K562 (cell line): ENCODE results near the gene ANKFN1. TPM values are rescaled to one million over a fixed set of nuclear protein-coding genes. Genes with fewer than 3 reads are reported as not detected.

Experiments
- ATAC-seq: fragments of 200-7000 bp; cut with Tn5 transposase; 3 replicates; pipeline ENCODE4 v1.9.1; 2020; ENCODE audit warnings: moderate library complexity
- BruUV-seq: library from RNA; stranded (reverse); fragments of 400-500 nt; replicated peaks from 2 replicates; lab custom pipeline; 2021; lab: Mats Ljungman, UMichigan
- CTCF ChIA-PET: fragments of 300-600 bp; formaldehyde crosslinking; extraction: SDS; loops from one replicate; lab custom pipeline; 2021; ENCODE audit warnings: low intra/inter-chr PET ratio; lab: Yijun Ruan, JAX
- POLR2A ChIA-PET: fragments of 300-600, 350-650 bp; sonication (Branson Sonifier 250); formaldehyde crosslinking; extraction: SDS; loops from one replicate; lab custom pipeline; 2021; ENCODE audit warnings: antibody characterized with exemption, inconsistent platforms; lab: Yijun Ruan, JAX
- DNase-seq, 4 experiments: peaks; one replicate each; pipeline versions ENCODE4 v3.0.0 to v3.0.0-alpha.2; 2011 to 2018; ENCODE audit warnings: low spot score in 3 of 4, mixed read lengths in 3 of 4; ENCODE audit errors: extremely low read depth in 1 of 4
- FAIRE-seq: peaks from 2 replicates; lab custom pipeline; 2011; peaks lifted over from hg19 to GRCh38; lab: Jason Lieb, UNC
- H2AFZ ChIP-seq: 2 replicates; pipeline ENCODE4 v1.6.0; 2011; ENCODE audit warnings: low read depth, low read length, control low read depth, inconsistent platforms
- H3K27ac ChIP-seq: fragments of 200-600 bp; 3 replicates; pipeline ENCODE4 v1.8.0; 2011; ENCODE audit warnings: low read depth, mild to moderate bottlenecking, control low read depth, inconsistent platforms, low read length, moderate library complexity, mixed read lengths; ENCODE audit errors: extremely low read depth
- H3K27me3 ChIP-seq, 2 experiments: fragments of 300-600 bp in 1 of 2; 2 replicates in 1 of 2; 3 replicates in 1 of 2; pipeline versions ENCODE4 v1.6.0 to v1.8.0; 2011; ENCODE audit warnings: inconsistent platforms in 2 of 2, low read length in 2 of 2, mild to moderate bottlenecking in 1 of 2, mixed read lengths in 1 of 2, moderate library complexity in 1 of 2; ENCODE audit not compliant: control insufficient read depth in 2 of 2, insufficient read depth in 2 of 2
- H3K36me3 ChIP-seq: fragments of 300-600 bp; 3 replicates; pipeline ENCODE4 v1.8.0; 2011; ENCODE audit warnings: mild to moderate bottlenecking, low read length, inconsistent platforms; ENCODE audit not compliant: control insufficient read depth, insufficient read depth
- H3K4me1 ChIP-seq, 2 experiments: fragments of 200-600 bp in 1 of 2; replicated peaks in 1 of 2; 2 replicates in 1 of 2; 3 replicates in 1 of 2; pipeline versions ENCODE4 v1.5.1 to v1.8.0; 2011; ENCODE audit warnings: inconsistent platforms in 2 of 2, low read length in 2 of 2, mild to moderate bottlenecking in 1 of 2, mixed read lengths in 1 of 2, moderate library complexity in 1 of 2; ENCODE audit not compliant: control insufficient read depth in 2 of 2, insufficient read depth in 2 of 2
- H3K4me2 ChIP-seq: 2 replicates; pipeline ENCODE4 v1.6.1; 2011; ENCODE audit warnings: low read length, control low read depth, inconsistent platforms, mixed read lengths; ENCODE audit not compliant: insufficient read depth
- H3K4me3 ChIP-seq: fragments of 200-600 bp; sonication (generic), shearing (Covaris generic); 2 replicates; pipeline ENCODE4 v1.5.1; 2016; ENCODE audit warnings: control low read depth, inconsistent platforms
- H3K79me2 ChIP-seq: fragments of 200-600 bp; 3 replicates; pipeline ENCODE4 v1.8.0; 2011; ENCODE audit warnings: low read length, inconsistent platforms; ENCODE audit not compliant: control insufficient read depth, insufficient read depth
- H3K9ac ChIP-seq, 2 experiments: 2 replicates each; pipeline versions ENCODE4 v1.6.0 to v1.6.1; 2011; ENCODE audit warnings: low read depth in 2 of 2, low read length in 2 of 2, control low read depth in 1 of 2, inconsistent platforms in 1 of 2, mild to moderate bottlenecking in 1 of 2, mixed read lengths in 1 of 2; ENCODE audit not compliant: insufficient read depth in 1 of 2
- H3K9me1 ChIP-seq: one replicate; pipeline ENCODE4 v1.6.0; 2011; ENCODE audit warnings: inconsistent platforms, mild to moderate bottlenecking, low read length, moderate library complexity; ENCODE audit not compliant: control insufficient read depth, insufficient read depth
- H3K9me3 ChIP-seq: replicated peaks from 2 replicates; pipeline ENCODE4 v1.5.1; 2011; ENCODE audit warnings: low read depth, low read length, inconsistent platforms; ENCODE audit not compliant: control insufficient read depth, insufficient read depth
- H4K20me1 ChIP-seq: replicated peaks from 2 replicates; pipeline ENCODE4 v1.6.1; 2011; ENCODE audit warnings: low read length, inconsistent platforms, mixed read lengths; ENCODE audit not compliant: control insufficient read depth, insufficient read depth
- BDP1 ChIP-seq: IDR thresholded peaks from 3 replicates; pipeline ENCODE4 v1.6.1; 2011; ENCODE audit not compliant: insufficient read length, insufficient read depth
- CBFA2T3 ChIP-seq: fragments of 450-650 bp; IDR thresholded peaks from 2 replicates; pipeline ENCODE4 v1.6.1; 2017
- DNMT1 ChIP-seq: fragments of 450-650 bp; IDR thresholded peaks from 2 replicates; pipeline ENCODE4 v1.6.1; 2016; ENCODE audit warnings: antibody characterized with exemption, mild to moderate bottlenecking
- ETS1 ChIP-seq: conservative IDR thresholded peaks from 2 replicates; pipeline ENCODE4 v1.6.1; 2011; ENCODE audit warnings: low read depth, mild to moderate bottlenecking, low read length; ENCODE audit not compliant: control insufficient read depth
- FOXM1 ChIP-seq, 2 experiments: fragments of 450-650 bp in 1 of 2; sonication (generic) in 1 of 2; formaldehyde crosslinking in 1 of 2; IDR thresholded peaks; 2 replicates each; pipeline versions ENCODE4 v1.6.1 to v1.9.0; 2017 to 2022; ENCODE audit warnings: low read depth in 2 of 2, mild to moderate bottlenecking in 2 of 2, missing genetic modification reagents in 1 of 2, moderate library complexity in 1 of 2
- HIVEP1 ChIP-seq: fragments of 250-450 bp; sonication (Bioruptor Pico); IDR thresholded peaks from 2 replicates; pipeline ENCODE4 v1.4.0; 2020; ENCODE audit warnings: mild to moderate bottlenecking
- HOMEZ ChIP-seq: fragments of 250-450 bp; sonication (Bioruptor Pico); IDR thresholded peaks from 2 replicates; pipeline ENCODE4 v1.4.0; 2020; ENCODE audit warnings: mild to moderate bottlenecking, moderate library complexity
- IRF2 ChIP-seq: sonication (generic); formaldehyde crosslinking; IDR thresholded peaks from 2 replicates; pipeline ENCODE4 v1.8.1; 2022; ENCODE audit warnings: mild to moderate bottlenecking, missing genetic modification reagents
- KAT8 ChIP-seq: fragments of 450-650 bp; IDR thresholded peaks from 2 replicates; pipeline ENCODE4 v1.6.1; 2016; ENCODE audit warnings: low read depth, mild to moderate bottlenecking
- SAP30 ChIP-seq: fragments of 200-600 bp; sonication (generic); IDR thresholded peaks from 2 replicates; pipeline ENCODE4 v1.6.1; 2012; ENCODE audit warnings: borderline replicate concordance, low read depth, mild to moderate bottlenecking, moderate library complexity, low read length, control low read depth, inconsistent platforms; ENCODE audit not compliant: insufficient read depth, poor library complexity, severe bottlenecking
- ZBTB1 ChIP-seq: sonication (generic); formaldehyde crosslinking; IDR thresholded peaks from 2 replicates; pipeline ENCODE4 v1.8.1; 2023; ENCODE audit warnings: missing genetic modification reagents, low read depth, mild to moderate bottlenecking, borderline replicate concordance
- ZNF175 ChIP-seq: fragments of 200-800 bp; sonication (Bioruptor generic); IDR thresholded peaks from 2 replicates; pipeline ENCODE4 v1.6.1; 2016; ENCODE audit warnings: low read depth, mild to moderate bottlenecking, missing genetic modification characterization, missing compliant biosample characterization
- ZNF717 ChIP-seq: fragments of 250-450 bp; sonication (Bioruptor Pico); IDR thresholded peaks from 2 replicates; pipeline ENCODE4 v1.5.0; 2021
- ZNF764 ChIP-seq: fragments of 250-450 bp; sonication (Bioruptor Pico); IDR thresholded peaks from 2 replicates; pipeline ENCODE4 v1.4.0; 2020; ENCODE audit warnings: low read depth, mild to moderate bottlenecking, moderate library complexity
- WGBS: fragments of 100-300 bp; shearing (Covaris generic); methylation state at CpG from one replicate; pipeline ENCODE4 v1.1.6; 2016; ENCODE audit warnings: low coverage, mixed read lengths; ENCODE audit not compliant: insufficient coverage; ENCODE audit errors: missing lambda C conversion rate; 5-methylcytosine and 5-hydroxymethylcytosine counted together
- in situ Hi-C: fragments of 300-500 bp; cut with MboI; formaldehyde crosslinking; loops from 4 replicates; pipeline ENCODE4 v1.15.0; 2018; ENCODE audit warnings: inconsistent platforms, mixed read lengths
- intact Hi-C: fragments of 100-400 bp; cut with micrococcal nuclease; formaldehyde crosslinking; loops from 2 replicates; pipeline ENCODE4 v1.14.2; 2022
- polyA plus RNA-seq, 8 experiments: library from polyadenylated mRNA; depleted of rRNA in 4 of 8; stranded (reverse) in 5 of 8; unstranded in 3 of 8; fragments of >200 nt; fragmentation: Nextera tagmentation in 2 of 8; fragmentation: Illumina TruSeq in 1 of 8; extraction: Ambion mirVana in 2 of 8; extraction: Trizol in 1 of 8; gene quantifications; 2 replicates each; pipeline versions ENCODE4 v1.2.1 to v1.2.3, GENCODE V29; 2011 to 2014; ENCODE audit warnings: inconsistent platforms in 1 of 8, missing spikeins in 1 of 8
- total RNA-seq, 7 experiments: library from RNA; depleted of rRNA in 6 of 7; stranded (reverse); fragments of >200 nt in 6 of 7; fragmentation: Illumina TruSeq in 2 of 7; extraction: Trizol in 2 of 7; gene quantifications; 2 replicates each; pipeline versions ENCODE4 v1.2.1 to v1.2.3, GENCODE V29; 2011 to 2021; ENCODE audit warnings: low replicate concordance in 1 of 7

Gene ANKFN1
- total and polyA plus RNA-seq, 9 of the 15 experiments (the other 6 are each of a cell fraction or from before 2014, with no cell fraction given) = 0.04 to 0.39 (median 0.15) TPM; not detected in 1

GRCh38 chr17:56131431-56131830 lies 21.8 kb upstream of the ANKFN1 start:
- H3K4me1 ChIP-seq = no peaks in the 10 kb centered on the region
- POLR2A ChIA-PET = interaction anchor here (0.6 to 0.9 kb wide), 2 partner anchors 11 to 158 kb away, joined by 3 read pairs; no protein-coding TSS in a partner anchor
- no peak overlapping the region for H3K4me2 ChIP-seq
- no peak overlapping the region for H2AFZ ChIP-seq
- ATAC-seq = no peak
- no peaks in the 10 kb centered on the region for H4K20me1 ChIP-seq
- CTCF ChIA-PET = no interaction called here
- no peaks in the 10 kb centered on the region for H3K27me3 ChIP-seq
- DNase-seq = no peak
- TF ChIP-seq IRF2 (CRISPR knock-in tag) = no peak
- intact Hi-C loops (no loop called here), in situ Hi-C loops (no loop called here)
- H3K27ac ChIP-seq = no peak overlapping the region
- FAIRE-seq = no peak
- no peak overlapping the region for H3K9ac ChIP-seq
- no peak overlapping the region for H3K4me3 ChIP-seq
- no peaks in the 10 kb centered on the region for H3K9me1 ChIP-seq
- WGBS = 0% methylated on average over 3 of the region's 3 CpGs
- no peaks in the 10 kb centered on the region for H3K79me2 ChIP-seq
- H3K36me3 ChIP-seq = no peaks in the 10 kb centered on the region
- no peaks in the 10 kb centered on the region for H3K9me3 ChIP-seq
- no TSS peak for BruUV-seq

- TF ChIP-seq ZNF175 (CRISPR knock-in tag) (no peak), CBFA2T3 (no peak), FOXM1 (IDR thresholded peaks at IDR 0.05; ENCODE audit: low read depth) (no peak), FOXM1 (CRISPR knock-in tag; IDR thresholded peaks at IDR 0.05; ENCODE audit: low read depth) (no peak), SAP30 (no peak), ZNF764 (no peak), ZBTB1 (no peak), ETS1 (no peak), BDP1 (no peak), DNMT1 (no peak), ZNF717 (CRISPR knock-in tag) (no peak), HOMEZ (CRISPR knock-in tag) (no peak), KAT8 (no peak), HIVEP1 (no peak)
- FAIRE-seq (no peak), DNase-seq (no peak), ATAC-seq (no peak)
- in situ Hi-C loops (no loop called here), intact Hi-C loops (no loop called here)
- BruUV-seq = no TSS peak
- no peaks in the 10 kb centered on the region for H3K36me3 ChIP-seq
- no peaks in the 10 kb centered on the region for H3K79me2 ChIP-seq
- no peaks in the 10 kb centered on the region; a peak in 1 of 5 replicates for H3K27me3 ChIP-seq
- H3K9me3 ChIP-seq = no peaks in the 10 kb centered on the region
- H3K9me1 ChIP-seq = no peaks in the 10 kb centered on the region
- no peaks in the 10 kb centered on the region for H3K4me1 ChIP-seq
- ChIA-PET POLR2A (no interaction called here), CTCF (no interaction called here)
- H3K4me3 ChIP-seq = no peak overlapping the region
- no peak overlapping the region for H2AFZ ChIP-seq
- H3K9ac ChIP-seq = no peak overlapping the region
- no peak overlapping the region for H3K4me2 ChIP-seq
- no peaks in the 10 kb centered on the region for H4K20me1 ChIP-seq
- no peak overlapping the region for H3K27ac ChIP-seq
- WGBS = 7% methylated on average over 1 of the region's 1 CpG
These were observed 17.0 kb upstream of the ANKFN1 start for GRCh38 chr17:56136301-56136700.
